Loucy (cell line): ENCODE measurements around the gene COG2.

Experiments used
- CTCF ChIP-seq: fragments of 200-600 bp; sonication (generic); conservative IDR thresholded peaks from 2 replicates; pipeline ENCODE4 v1.5.1; 2014; ENCODE audit warnings: mild to moderate bottlenecking, antibody characterized with exemption, low read length
- EZH2phosphoT487 ChIP-seq: fragments of 200-600 bp; IDR thresholded peaks from 2 replicates; pipeline ENCODE4 v1.6.1; 2018; ENCODE audit warnings: antibody characterized with exemption, mild to moderate bottlenecking, moderate library complexity, borderline replicate concordance

- no peak for TF ChIP-seq CTCF
- TF ChIP-seq EZH2phosphoT487: no peak
These were observed 10.8 kb upstream of the COG2 start for GRCh38 chr1:230631477-230631876.
